HG02973 (cell line): ENCODE data around the gene SAP30BP.

Experiments
- ATAC-seq: cut with Tn5 transposase; IDR thresholded peaks from one replicate; pipeline ENCODE4 v1.9.1; 2021; ENCODE audit warnings: moderate library complexity; ENCODE audit not compliant: unreplicated experiment

Gene SAP30BP

GRCh38 chr17:75736173-75736835, 69.2 kb downstream of the SAP30BP start:
- ATAC-seq, result no peak

GRCh38 chr17:75737133-75737962, 70.2 kb downstream of the SAP30BP start:
- no peak for ATAC-seq

- no peak for ATAC-seq
Observed at GRCh38 chr17:75738218-75738802, 71.2 kb downstream of the SAP30BP start.

GRCh38 chr17:75739174-75739573, 72.0 kb downstream of the SAP30BP start:
- no peak for ATAC-seq

- ATAC-seq, result no peak
Observed at GRCh38 chr17:75739801-75740200, 72.7 kb downstream of the SAP30BP start.

- ATAC-seq, result no peak
Observed at GRCh38 chr17:75740215-75740614, 73.1 kb downstream of the SAP30BP start.

GRCh38 chr17:75740631-75741077, 73.5 kb downstream of the SAP30BP start:
- no peak for ATAC-seq

- ATAC-seq, result no peak
Observed at GRCh38 chr17:75742337-75742736, 75.2 kb downstream of the SAP30BP start.

- ATAC-seq, result no peak
Observed at GRCh38 chr17:75743625-75744206, 76.6 kb downstream of the SAP30BP start.

- ATAC-seq, result no peak
Observed at GRCh38 chr17:75748706-75749105, 81.6 kb downstream of the SAP30BP start.

GRCh38 chr17:75749545-75750389, 82.6 kb downstream of the SAP30BP start:
- ATAC-seq, result no peak

GRCh38 chr17:75750661-75751423, 83.7 kb downstream of the SAP30BP start:
- ATAC-seq, result no peak

- no peak for ATAC-seq
Observed at GRCh38 chr17:75751676-75752404, 84.7 kb downstream of the SAP30BP start.

GRCh38 chr17:75752405-75752709, 85.2 kb downstream of the SAP30BP start:
- ATAC-seq, result no peak

- ATAC-seq, result no peak
Observed at GRCh38 chr17:75752802-75753513, 85.8 kb downstream of the SAP30BP start.

GRCh38 chr17:75753514-75754377, 86.6 kb downstream of the SAP30BP start:
- no peak for ATAC-seq

GRCh38 chr17:75754378-75755204, 87.5 kb downstream of the SAP30BP start:
- no peak for ATAC-seq
